Hematopoietic multipotent progenitor cell (in vitro differentiated cells): ENCODE measurements around the gene ZNF438. TPM values are rescaled to one million over a fixed set of nuclear protein-coding genes. Genes with fewer than 3 reads are reported as not detected.
"Not testable (repeated sequence)": the region's sequence is repeated elsewhere in the genome, so short reads cannot be mapped to it uniquely, and the experiment has no call there.

Experiments used
- DNase-seq, 3 donors: peaks; one replicate each; pipeline ENCODE4 v3.0.0-alpha.2; 2011 to 2015; ENCODE audit warnings: low read depth in 2 of 3, low spot score in 2 of 3
- total RNA-seq: library from RNA; depleted of rRNA; stranded (reverse); fragments of >200 nt; gene quantifications from one replicate; pipeline ENCODE4 v1.2.3, GENCODE V29; 2012

Gene ZNF438
- total RNA-seq, 1 donor: 4.3 TPM

DNA sequence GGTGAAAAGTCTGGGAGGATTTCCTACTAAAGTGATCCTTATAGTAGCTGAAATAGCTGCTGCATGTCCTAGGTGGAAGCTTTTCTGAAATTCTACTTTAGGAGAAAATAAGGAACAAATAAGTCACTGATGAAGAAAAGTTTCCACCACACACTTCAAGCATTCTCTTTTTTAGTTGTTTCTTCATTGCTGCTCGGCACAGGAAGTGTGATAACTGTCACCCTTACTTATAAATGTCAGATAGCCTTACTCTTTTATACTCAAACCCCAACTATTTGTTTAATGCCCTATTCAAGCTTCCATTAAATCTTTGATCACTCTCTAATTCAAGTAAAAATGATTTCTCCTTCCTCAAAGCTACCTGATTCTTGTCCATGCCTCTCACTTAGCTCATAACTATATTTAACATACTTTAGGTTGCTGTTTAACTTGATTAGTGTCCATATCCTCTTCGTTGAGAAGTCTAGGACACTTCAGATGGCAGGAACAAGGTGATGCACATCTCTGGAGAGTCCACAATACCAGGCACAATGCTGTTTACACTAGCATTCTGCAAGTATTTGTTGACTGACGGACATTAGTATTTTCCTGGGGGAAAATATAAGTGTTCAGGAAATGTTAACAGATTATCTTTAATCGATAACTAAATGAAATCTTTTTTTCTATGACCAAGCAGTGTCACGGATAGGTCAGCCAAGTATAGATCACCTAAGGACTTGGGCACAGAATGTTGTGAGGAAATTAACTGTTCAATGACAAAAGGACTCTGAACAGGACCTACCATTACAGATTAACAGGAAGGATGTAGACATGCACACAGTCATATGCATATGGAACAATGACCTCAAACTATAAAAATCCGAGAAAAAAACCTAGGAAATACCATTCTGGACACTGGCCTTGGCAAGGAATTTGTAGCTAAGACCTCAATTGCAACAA lies 67.4 kb downstream of the ZNF438 start:
- peak in 1 of 3 donors; percentile 21 for DNase-seq

DNA sequence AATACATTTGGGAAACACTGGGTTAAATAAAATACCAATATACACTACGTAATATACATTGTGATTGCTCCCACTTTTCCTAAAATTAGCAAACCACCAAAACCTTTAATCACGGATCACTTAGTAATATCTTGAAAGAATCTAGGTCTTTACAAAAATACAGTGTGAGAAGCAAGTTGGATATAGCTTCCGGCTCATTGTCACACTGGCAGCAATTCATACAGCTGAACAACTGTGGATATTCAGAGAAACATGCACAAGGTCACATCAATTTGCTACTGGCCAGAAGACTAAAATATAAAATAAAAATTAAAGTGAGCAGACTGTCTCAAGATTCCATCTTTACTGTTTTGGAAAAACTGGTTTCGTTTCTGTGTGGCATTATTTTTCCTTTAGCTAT lies 69.1 kb downstream of the ZNF438 start:
- no peak for DNase-seq

GRCh38 chr10:30959836-30960210 lies 71.8 kb downstream of the ZNF438 start:
- DNase-seq: no peak

GRCh38 chr10:30949218-30949617 lies 82.4 kb downstream of the ZNF438 start:
- not testable (repeated sequence) for DNase-seq

- DNase-seq: no peak
These were observed 87.7 kb downstream of the ZNF438 start for GRCh38 chr10:30944005-30944404.

DNA sequence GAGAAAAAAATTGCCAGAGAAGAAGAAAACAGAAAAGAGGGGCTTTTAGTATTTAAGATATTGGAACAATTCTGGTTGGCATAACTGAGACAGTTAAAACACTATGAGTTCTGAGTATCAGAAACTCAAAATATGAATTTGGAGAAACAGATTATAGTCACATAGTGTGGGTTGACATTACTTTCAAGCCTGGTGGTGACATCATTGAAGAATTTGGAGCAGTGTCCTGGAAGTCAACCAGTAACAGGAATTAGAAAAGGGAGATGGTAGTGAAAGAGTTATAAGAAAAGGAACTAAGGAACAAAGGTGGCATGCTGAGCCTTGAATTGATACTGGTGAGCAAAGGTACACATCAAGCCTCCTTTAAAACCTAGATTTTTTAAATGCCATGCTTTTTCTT lies 88.2 kb downstream of the ZNF438 start:
- no peak for DNase-seq

GRCh38 chr10:30940256-30940655 lies 91.4 kb downstream of the ZNF438 start:
- DNase-seq: no peak

GRCh38 chr10:30939643-30940251 lies 91.9 kb downstream of the ZNF438 start:
- no peak for DNase-seq

- no peak for DNase-seq
These were observed 96.6 kb downstream of the ZNF438 start for GRCh38 chr10:30935078-30935477.

- no peak for DNase-seq
These were observed 100.6 kb downstream of the ZNF438 start for GRCh38 chr10:30931094-30931493.

- no peak for DNase-seq
These were observed 101.7 kb downstream of the ZNF438 start for GRCh38 chr10:30929901-30930520.

DNA sequence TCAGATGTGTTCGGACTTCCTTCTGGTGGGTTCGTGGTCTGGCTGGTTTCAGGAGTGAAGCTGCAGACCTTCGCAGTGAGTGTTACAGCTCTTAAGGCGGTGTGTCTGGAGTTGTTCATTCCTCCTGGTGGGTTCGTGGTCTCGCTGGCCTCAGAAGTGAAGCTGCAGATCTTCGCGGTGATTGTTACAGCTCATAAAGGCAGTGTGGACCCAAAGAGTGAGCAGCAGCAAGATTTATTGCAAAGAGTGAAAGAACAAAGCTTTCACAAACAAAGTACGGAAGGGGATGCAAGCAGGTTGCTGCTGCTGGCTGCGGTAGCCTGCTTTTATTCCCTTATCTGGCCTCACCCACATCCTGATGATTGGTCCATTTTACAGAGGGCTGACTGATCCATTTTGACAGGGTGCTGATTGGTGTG lies 102.3 kb downstream of the ZNF438 start:
- peak in 1 of 3 donors; percentile 52 for DNase-seq

DNA sequence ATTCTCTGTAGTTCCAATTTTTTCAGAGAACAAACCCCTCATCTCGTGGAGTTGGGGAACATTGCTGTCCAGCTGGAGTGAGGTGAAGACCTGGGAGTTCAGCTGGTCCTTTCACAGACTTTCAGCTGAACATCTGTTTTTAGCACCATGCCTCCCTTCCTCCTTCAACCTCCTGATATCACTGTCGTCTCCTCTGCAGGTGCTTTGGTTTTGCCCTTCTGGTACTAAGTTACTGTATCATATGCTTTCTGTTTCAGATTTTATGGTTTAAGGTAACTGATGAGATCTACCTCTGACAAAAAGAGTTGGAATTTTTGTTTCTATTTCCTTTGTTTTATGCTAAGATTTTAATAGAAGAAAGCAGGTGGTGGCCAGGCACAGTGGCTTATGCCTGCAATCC lies 102.9 kb downstream of the ZNF438 start:
- DNase-seq: no peak

DNA sequence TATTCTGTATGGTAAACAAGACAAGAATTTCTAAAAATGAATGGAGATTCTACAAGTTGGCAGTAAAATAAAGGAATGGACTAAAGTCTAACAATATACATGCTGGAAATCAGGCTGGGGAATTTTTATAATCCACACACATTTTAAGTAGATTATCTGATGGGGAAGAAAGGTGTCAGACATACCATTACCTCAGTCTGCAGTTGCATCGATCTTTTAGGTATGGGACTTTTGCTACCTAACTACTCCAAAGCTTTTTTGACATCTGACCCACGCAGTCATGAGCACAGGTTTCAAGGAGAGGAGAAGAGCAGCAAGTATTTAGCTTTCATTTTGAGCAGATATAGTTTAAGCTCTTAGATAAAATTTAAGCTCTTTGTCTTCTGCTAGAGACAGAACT lies 113.0 kb downstream of the ZNF438 start:
- no peak for DNase-seq

GRCh38 chr10:30917789-30918188 lies 113.9 kb downstream of the ZNF438 start:
- no peak for DNase-seq

- DNase-seq: no peak
These were observed 114.6 kb downstream of the ZNF438 start for GRCh38 chr10:30917067-30917466.

DNA sequence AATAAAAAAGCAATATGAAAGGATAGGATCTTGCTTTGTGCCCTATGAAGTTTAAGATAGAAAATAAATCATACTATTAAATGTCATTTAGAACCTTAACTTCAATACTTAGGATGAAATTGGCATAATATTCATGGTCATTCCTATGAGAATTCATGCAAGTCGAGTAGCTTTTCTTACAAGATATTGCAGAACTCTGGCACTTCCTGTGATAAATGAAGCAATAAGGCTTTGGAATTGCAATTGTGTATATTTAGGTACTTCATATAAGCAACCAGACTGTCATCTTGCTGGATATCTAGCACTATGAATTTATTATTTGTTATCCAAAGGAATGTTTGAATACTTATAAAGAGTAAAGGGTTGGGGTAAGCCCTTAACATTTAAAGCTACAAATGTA lies 116.5 kb downstream of the ZNF438 start:
- no peak for DNase-seq

- DNase-seq: no peak
These were observed 120.3 kb downstream of the ZNF438 start for GRCh38 chr10:30911303-30911863.

DNA sequence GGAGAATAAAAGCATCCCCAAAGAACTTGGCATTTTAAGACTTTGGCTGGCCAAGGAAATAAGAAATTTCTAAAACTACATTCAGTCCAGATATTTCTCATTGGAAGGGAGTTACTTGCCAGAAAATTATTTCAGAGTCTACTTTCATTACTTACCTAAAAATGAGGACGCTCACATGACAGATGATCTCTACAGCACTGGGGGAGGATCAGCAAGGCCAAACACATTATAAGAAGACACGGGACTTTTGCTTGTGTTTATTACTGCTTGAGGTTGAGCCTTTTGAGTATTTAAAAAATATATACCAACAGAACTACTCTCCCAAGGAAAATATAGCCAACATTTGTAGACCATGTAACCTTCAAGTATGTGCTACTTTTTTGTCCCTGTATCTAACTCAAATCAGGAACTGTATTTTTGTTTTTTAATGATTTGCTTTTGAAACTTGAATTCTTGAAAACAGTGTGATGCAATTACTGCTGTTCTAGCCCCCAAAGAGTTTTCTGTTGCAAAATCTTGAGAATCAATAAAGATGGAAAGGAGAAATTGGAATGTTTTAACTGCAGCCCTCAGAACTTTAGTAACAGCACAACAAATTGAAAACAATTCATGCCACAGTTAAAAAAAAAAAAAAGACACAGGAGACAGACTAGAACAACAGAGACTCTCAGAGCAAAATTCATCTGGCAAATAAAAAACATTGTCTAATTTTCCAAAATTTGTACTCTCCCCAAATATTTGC lies 128.1 kb downstream of the ZNF438 start:
- no peak for DNase-seq

- no peak for DNase-seq
These were observed 128.9 kb downstream of the ZNF438 start for GRCh38 chr10:30902621-30903396.
